ENCODE data around the gene KREMEN2. TPM values are rescaled to one million over a fixed set of nuclear protein-coding genes. Genes with fewer than 3 reads are reported as not detected.

KREMEN2 gene
- total and polyA plus RNA-seq, 9 of the 15 experiments (the other 6 are each of a cell fraction or from before 2014, with no cell fraction given): 0.04 to 7.7 (median 1.5) TPM; not detected in 1

DNA sequence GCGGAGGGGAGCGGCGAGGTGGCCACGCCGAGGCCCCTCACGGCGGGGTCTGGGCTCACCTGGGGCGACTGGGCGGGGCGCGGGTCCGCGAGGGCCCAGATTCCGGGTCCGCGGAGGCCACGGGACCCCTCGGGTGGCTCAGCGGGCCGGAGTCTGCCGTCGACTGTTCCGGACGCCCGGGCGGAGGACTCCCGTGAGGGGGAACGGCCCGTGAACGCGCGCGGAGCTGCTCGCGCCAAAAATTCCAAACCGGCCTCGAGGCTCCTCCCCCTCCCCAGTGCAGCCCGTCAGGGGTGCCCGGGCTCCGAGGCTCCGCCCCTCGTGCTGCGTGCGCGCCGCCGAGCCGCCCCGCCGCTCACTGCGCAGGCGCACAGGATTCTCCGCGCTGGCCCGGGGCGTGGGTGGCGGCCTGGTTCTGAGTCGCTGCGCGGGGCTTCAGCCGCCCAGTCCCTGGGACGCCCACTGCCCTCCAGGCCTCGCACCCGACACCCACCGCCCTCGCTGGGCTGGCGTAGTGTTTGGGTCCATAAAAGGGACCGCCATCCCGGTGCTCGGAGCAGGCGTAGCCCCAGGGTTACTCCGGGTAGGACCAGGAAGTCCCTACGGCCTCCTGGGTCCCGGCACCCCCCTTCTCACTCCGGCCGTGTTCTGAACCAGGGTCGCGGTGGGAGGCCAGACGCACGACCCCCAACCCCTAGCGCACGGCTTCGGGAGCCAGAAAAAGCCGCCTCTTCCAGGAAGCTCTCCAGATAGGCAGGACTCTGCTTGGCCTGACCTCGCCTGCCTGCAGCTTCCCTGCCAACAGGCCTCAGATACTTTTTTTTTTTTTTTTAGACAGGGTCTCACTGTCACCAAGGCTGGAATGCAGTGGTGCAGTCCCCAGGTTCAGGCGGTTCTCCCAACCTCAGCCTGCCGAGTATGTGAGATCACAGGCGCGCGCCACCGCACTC is 16.4 kb downstream of the KREMEN2 start, which contains the start of gene PKMYT1 (continued):
- TF ChIP-seq CEBPZ (IDR thresholded peaks at IDR 0.05; ENCODE audit: borderline replicate concordance, low read depth, low read length): no peak
- TF ChIP-seq ZZZ3 (IDR thresholded peaks at IDR 0.05): no peak
- TF ChIP-seq, protein P1, sequence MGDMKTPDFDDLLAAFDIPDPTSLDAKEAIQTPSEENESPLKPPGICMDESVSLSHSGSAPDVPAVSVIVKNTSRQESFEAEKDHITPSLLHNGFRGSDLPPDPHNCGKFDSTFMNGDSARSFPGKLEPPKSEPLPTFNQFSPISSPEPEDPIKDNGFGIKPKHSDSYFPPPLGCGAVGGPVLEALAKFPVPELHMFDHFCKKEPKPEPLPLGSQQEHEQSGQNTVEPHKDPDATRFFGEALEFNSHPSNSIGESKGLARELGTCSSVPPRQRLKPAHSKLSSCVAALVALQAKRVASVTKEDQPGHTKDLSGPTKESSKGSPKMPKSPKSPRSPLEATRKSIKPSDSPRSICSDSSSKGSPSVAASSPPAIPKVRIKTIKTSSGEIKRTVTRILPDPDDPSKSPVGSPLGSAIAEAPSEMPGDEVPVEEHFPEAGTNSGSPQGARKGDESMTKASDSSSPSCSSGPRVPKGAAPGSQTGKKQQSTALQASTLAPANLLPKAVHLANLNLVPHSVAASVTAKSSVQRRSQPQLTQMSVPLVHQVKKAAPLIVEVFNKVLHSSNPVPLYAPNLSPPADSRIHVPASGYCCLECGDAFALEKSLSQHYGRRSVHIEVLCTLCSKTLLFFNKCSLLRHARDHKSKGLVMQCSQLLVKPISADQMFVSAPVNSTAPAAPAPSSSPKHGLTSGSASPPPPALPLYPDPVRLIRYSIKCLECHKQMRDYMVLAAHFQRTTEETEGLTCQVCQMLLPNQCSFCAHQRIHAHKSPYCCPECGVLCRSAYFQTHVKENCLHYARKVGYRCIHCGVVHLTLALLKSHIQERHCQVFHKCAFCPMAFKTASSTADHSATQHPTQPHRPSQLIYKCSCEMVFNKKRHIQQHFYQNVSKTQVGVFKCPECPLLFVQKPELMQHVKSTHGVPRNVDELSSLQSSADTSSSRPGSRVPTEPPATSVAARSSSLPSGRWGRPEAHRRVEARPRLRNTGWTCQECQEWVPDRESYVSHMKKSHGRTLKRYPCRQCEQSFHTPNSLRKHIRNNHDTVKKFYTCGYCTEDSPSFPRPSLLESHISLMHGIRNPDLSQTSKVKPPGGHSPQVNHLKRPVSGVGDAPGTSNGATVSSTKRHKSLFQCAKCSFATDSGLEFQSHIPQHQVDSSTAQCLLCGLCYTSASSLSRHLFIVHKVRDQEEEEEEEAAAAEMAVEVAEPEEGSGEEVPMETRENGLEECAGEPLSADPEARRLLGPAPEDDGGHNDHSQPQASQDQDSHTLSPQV (IDR thresholded peaks at IDR 0.05): peak; percentile 14; the same call in 1 of the 2 replicates
- TF ChIP-seq SIRT6 (IDR thresholded peaks at IDR 0.05; ENCODE audit: low read depth, low read length): no peak
- no peak for TF ChIP-seq ZBTB5 (IDR thresholded peaks at IDR 0.05)
- no peak for TF ChIP-seq ZEB2 (IDR thresholded peaks at IDR 0.05)
- TF ChIP-seq KLF6 (CRISPR knock-in tag; IDR thresholded peaks at IDR 0.05; ENCODE audit: borderline replicate concordance): no peak
- TF ChIP-seq ZFP36 (IDR thresholded peaks at IDR 0.05; ENCODE audit: low read depth, low read length, partially characterized antibody): peak; percentile 93
- peak; percentile 28 for TF ChIP-seq PHF20 (IDR thresholded peaks at IDR 0.05; ENCODE audit: partially characterized antibody)
- TF ChIP-seq SMARCA4 (IDR thresholded peaks at IDR 0.05): no peak
- TF ChIP-seq ZNF764 (CRISPR knock-in tag; IDR thresholded peaks at IDR 0.05; ENCODE audit: low read depth): no peak
- no peak; a peak in 1 of 4 replicates for TF ChIP-seq HDAC1 (IDR thresholded peaks at IDR 0.05)
- TF ChIP-seq MCM7 (IDR thresholded peaks at IDR 0.05): no peak
- TF ChIP-seq JUNB (CRISPR knock-in tag; conservative IDR thresholded peaks at IDR 0.05): no peak
- TF ChIP-seq CHD2 (IDR thresholded peaks at IDR 0.05; ENCODE audit: low read depth, low read length): no peak
- TF ChIP-seq STAG1 (CRISPR knock-in tag; IDR thresholded peaks at IDR 0.05; ENCODE audit: borderline replicate concordance): 0 out of 2 replicates have a peak, but pooled peaks have one; percentile 18

Measured in K562 (cell line).